Central memory CD8-positive, alpha-beta T cell (primary cell): ENCODE data around the gene EREG.

Experiments
- ATAC-seq: fragments of 150-1000 bp; cut with Tn5 transposase; replicated peaks from 2 replicates; pipeline ENCODE4 v1.10.0; 2022; ENCODE audit warnings: mild to moderate bottlenecking, moderate FRiP score, moderate number of reproducible peaks; ENCODE audit not compliant: poor library complexity, severe bottlenecking; ENCODE audit errors: extremely low read depth
- DNase-seq, 2 donors: peaks; one replicate each; pipeline ENCODE4 v3.0.0; 2021; ENCODE audit warnings: low spot score in 2 of 2
- H3K27ac Mint-ChIP-seq: one replicate; pipeline ENCODE4 v1.8.0; 2022; ENCODE audit warnings: low read depth, mild to moderate bottlenecking, moderate library complexity, mixed read lengths
- H3K27me3 Mint-ChIP-seq: one replicate; pipeline ENCODE4 v1.8.0; 2022; ENCODE audit warnings: mixed read lengths
- H3K36me3 Mint-ChIP-seq: one replicate; pipeline ENCODE4 v1.8.0; 2022; ENCODE audit warnings: mild to moderate bottlenecking, moderate library complexity, mixed read lengths; ENCODE audit not compliant: insufficient read depth
- H3K4me1 Mint-ChIP-seq: one replicate; pipeline ENCODE4 v1.8.0; 2022; ENCODE audit warnings: mixed read lengths
- H3K4me3 Mint-ChIP-seq: one replicate; pipeline ENCODE4 v1.8.0; 2022; ENCODE audit warnings: mild to moderate bottlenecking, moderate library complexity, mixed read lengths
- H3K9me3 Mint-ChIP-seq: one replicate; pipeline ENCODE4 v1.8.0; 2022; ENCODE audit warnings: mixed read lengths

Gene EREG

DNA sequence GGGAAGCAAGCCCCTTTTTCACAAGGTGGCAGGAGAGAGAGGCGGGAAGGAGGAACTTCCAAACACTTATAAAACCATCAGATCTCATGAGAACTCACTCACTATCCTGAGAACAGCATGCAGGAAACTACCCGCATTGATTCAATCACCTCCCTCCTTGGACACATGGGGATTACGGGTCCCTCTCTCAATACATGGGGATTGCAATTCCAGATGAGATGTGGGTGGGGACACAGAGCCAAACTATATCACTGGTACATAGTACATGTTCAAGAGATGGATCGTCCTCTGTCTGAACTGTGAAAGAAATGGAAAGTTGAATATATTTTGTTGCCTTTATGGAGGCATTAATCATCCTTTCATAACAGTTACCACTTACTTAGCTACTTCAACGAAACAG is 12.8 kb downstream of the EREG start:
- ATAC-seq, result no peak
- no peaks in the 10 kb centered on the region for H3K4me1 Mint-ChIP-seq
- H3K27ac Mint-ChIP-seq, result no peak overlapping the region
- H3K27me3 Mint-ChIP-seq, result peaks cover 26% of the 10 kb centered on the region
- no peaks in the 10 kb centered on the region for H3K36me3 Mint-ChIP-seq
- H3K4me3 Mint-ChIP-seq, result no peak overlapping the region
- no peaks in the 10 kb centered on the region for H3K9me3 Mint-ChIP-seq
- DNase-seq, result no peak

- no peaks in the 10 kb centered on the region for H3K9me3 Mint-ChIP-seq
- DNase-seq (no peak), ATAC-seq (no peak)
- no peaks in the 10 kb centered on the region for H3K4me1 Mint-ChIP-seq
- no peak overlapping the region for H3K27ac Mint-ChIP-seq
- no peak overlapping the region for H3K4me3 Mint-ChIP-seq
- no peaks in the 10 kb centered on the region for H3K36me3 Mint-ChIP-seq
- peaks cover 28% of the 10 kb centered on the region for H3K27me3 Mint-ChIP-seq
These were observed 13.6 kb downstream of the EREG start for GRCh38 chr4:74378573-74378972.

DNA sequence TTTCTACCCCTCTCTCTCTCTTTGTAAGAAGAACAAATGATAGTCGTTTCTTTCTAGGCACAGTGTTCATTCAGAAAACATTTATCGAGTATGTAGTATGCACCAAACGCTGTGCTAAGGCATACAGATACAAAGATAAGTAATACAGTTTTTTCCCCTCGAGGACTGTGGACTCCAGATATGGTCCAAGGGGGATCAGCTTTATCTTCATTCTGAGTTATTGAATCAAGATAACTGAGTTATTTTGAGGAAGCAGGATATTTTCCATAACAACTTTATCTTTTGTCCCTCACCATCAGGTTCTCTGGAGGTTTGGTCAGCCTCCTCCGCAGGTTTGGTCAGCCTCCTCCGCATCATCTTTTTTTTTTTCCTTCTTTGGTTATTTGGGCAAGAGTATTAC is 15.0 kb downstream of the EREG start:
- no peak for ATAC-seq
- H3K4me1 Mint-ChIP-seq, result no peaks in the 10 kb centered on the region
- DNase-seq, result no peak

DNA sequence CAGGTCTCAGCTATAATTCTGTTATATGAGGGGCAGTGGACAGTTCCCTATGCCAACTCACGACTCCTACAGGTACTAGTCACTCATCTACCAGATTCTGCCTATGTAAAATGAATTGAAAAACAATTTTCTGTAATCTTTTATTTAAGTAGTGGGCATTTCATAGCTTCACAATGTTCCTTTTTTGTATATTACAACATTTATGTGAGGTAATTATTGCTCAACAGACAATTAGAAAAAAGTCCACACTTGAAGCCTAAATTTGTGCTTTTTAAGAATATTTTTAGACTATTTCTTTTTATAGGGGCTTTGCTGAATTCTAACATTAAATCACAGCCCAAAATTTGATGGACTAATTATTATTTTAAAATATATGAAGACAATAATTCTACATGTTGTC is 20.4 kb downstream of the EREG start:
- ATAC-seq (no peak), DNase-seq (no peak)
- Mint-ChIP-seq H3K4me3 (no peak overlapping the region), H3K27ac (no peak overlapping the region), H3K27me3 (peaks cover 33% of the 10 kb centered on the region), H3K4me1 (no peaks in the 10 kb centered on the region), H3K9me3 (no peaks in the 10 kb centered on the region), H3K36me3 (no peaks in the 10 kb centered on the region)

More for the DNA sequence above, 15.0 kb downstream of the EREG start:
- Mint-ChIP-seq H3K27ac (no peak overlapping the region), H3K9me3 (no peaks in the 10 kb centered on the region), H3K27me3 (peaks cover 28% of the 10 kb centered on the region), H3K4me3 (no peak overlapping the region), H3K36me3 (no peaks in the 10 kb centered on the region)

- H3K27me3 Mint-ChIP-seq, result peaks cover 35% of the 10 kb centered on the region
- H3K36me3 Mint-ChIP-seq, result no peaks in the 10 kb centered on the region
- no peak for ATAC-seq
- no peak for DNase-seq
- no peak overlapping the region for H3K4me3 Mint-ChIP-seq
- no peaks in the 10 kb centered on the region for H3K9me3 Mint-ChIP-seq
- H3K4me1 Mint-ChIP-seq, result no peaks in the 10 kb centered on the region
- H3K27ac Mint-ChIP-seq, result no peak overlapping the region
These were observed 21.2 kb downstream of the EREG start for GRCh38 chr4:74386159-74386558.

DNA sequence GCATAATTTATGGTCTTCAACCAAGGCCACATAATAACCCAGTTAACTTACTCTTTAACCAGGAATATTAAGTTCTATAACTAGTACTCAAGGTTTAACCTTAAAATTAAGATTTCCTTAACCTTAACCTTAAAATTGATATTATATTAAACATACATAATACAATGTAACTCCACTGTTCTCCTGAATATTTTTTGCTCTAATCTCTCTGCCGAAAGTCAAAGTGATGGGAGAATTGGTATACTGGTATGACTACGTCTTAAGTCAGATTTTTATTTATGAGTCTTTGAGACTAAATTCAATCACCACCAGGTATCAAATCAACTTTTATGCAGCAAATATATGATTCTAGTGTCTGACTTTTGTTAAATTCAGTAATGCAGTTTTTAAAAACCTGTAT is 22.8 kb downstream of the EREG start:
- Mint-ChIP-seq H3K36me3 (no peaks in the 10 kb centered on the region), H3K27me3 (peaks cover 27% of the 10 kb centered on the region), H3K9me3 (no peaks in the 10 kb centered on the region), H3K27ac (no peak overlapping the region), H3K4me1 (no peaks in the 10 kb centered on the region), H3K4me3 (no peak overlapping the region)
- ATAC-seq, result no peak
- DNase-seq, result no peak

DNA sequence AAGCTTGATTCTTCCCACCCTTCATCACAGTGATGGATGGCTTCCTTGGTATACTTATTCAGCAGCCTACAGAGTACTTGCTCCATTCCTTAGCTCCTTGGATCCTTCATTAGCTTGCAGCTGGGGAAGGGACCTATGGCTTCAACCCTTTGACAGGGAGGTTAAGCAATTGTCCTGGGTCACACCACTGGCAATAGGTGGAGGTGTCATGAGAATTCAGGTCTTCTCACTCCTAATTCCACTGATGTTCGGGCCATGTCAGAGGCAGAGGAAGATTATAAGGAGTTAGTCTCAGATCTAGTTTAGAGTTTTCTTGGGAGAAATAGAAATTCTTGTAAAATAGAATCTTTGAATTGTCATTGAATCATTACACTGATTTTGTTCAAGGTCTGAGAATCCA is 24.5 kb downstream of the EREG start:
- ATAC-seq (no peak), DNase-seq (no peak)
- Mint-ChIP-seq H3K27me3 (peaks cover 25% of the 10 kb centered on the region), H3K4me3 (no peak overlapping the region), H3K27ac (no peak overlapping the region), H3K36me3 (no peaks in the 10 kb centered on the region), H3K9me3 (no peaks in the 10 kb centered on the region), H3K4me1 (no peaks in the 10 kb centered on the region)

- ATAC-seq (no peak), DNase-seq (no peak)
- no peaks in the 10 kb centered on the region for H3K4me1 Mint-ChIP-seq
- no peaks in the 10 kb centered on the region for H3K9me3 Mint-ChIP-seq
- H3K27me3 Mint-ChIP-seq, result peaks cover 25% of the 10 kb centered on the region
- H3K36me3 Mint-ChIP-seq, result no peaks in the 10 kb centered on the region
- no peak overlapping the region for H3K4me3 Mint-ChIP-seq
- H3K27ac Mint-ChIP-seq, result no peak overlapping the region
These were observed 25.7 kb downstream of the EREG start for GRCh38 chr4:74390677-74391076.

GRCh38 chr4:74391346-74391745 is 26.4 kb downstream of the EREG start:
- ATAC-seq (no peak), DNase-seq (no peak)
- Mint-ChIP-seq H3K9me3 (no peaks in the 10 kb centered on the region), H3K4me1 (no peaks in the 10 kb centered on the region), H3K36me3 (no peaks in the 10 kb centered on the region), H3K27ac (no peak overlapping the region), H3K27me3 (peaks cover 25% of the 10 kb centered on the region), H3K4me3 (no peak overlapping the region)

DNA sequence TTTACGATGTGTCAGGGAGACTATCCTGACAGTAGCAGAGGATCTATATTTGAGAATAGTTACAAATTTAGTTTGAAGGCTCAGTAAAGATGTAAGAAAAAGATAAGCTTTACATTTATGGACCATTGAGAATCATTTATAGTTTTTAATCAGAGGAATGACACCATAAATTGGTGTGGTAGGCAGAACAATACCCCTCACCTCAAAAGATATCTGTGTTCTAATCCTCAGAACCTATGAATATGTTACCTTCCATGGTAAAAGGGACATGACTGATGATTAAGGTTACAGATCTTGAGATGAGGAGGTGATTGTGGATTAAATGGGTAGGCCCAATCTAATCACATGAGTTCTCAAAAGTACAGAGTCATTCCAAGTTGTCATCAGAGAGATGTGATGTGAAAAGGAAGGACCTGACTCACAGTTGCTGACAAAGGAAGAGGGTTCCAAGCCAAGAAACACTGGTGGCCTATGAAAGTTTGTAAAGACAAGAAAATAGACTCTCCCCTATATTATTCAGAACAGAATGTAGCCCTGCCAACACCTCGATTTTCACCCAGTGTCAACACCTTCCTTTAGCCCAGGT is 27.0 kb downstream of the EREG start:
- ATAC-seq, result no peak
- Mint-ChIP-seq H3K9me3 (no peaks in the 10 kb centered on the region), H3K36me3 (no peaks in the 10 kb centered on the region), H3K4me1 (no peaks in the 10 kb centered on the region), H3K4me3 (no peak overlapping the region), H3K27me3 (peaks cover 25% of the 10 kb centered on the region), H3K27ac (no peak overlapping the region)
- no peak for DNase-seq

- peaks cover 7% of the 10 kb centered on the region for H3K36me3 Mint-ChIP-seq
- DNase-seq (no peak), ATAC-seq (no peak)
- no peak overlapping the region for H3K27ac Mint-ChIP-seq
- H3K4me3 Mint-ChIP-seq, result no peak overlapping the region
- peaks cover 9% of the 10 kb centered on the region for H3K27me3 Mint-ChIP-seq
- peaks cover 5% of the 10 kb centered on the region for H3K4me1 Mint-ChIP-seq
- no peaks in the 10 kb centered on the region for H3K9me3 Mint-ChIP-seq
These were observed 29.7 kb downstream of the EREG start for GRCh38 chr4:74394476-74395136.

- H3K9me3 Mint-ChIP-seq, result no peaks in the 10 kb centered on the region
- H3K4me1 Mint-ChIP-seq, result peaks cover 5% of the 10 kb centered on the region
- H3K4me3 Mint-ChIP-seq, result no peak overlapping the region
- peaks cover 7% of the 10 kb centered on the region for H3K36me3 Mint-ChIP-seq
- no peak for ATAC-seq
- no peaks in the 10 kb centered on the region for H3K27me3 Mint-ChIP-seq
- H3K27ac Mint-ChIP-seq, result no peak overlapping the region
- no peak for DNase-seq
These were observed 30.7 kb downstream of the EREG start for GRCh38 chr4:74395633-74396032.

DNA sequence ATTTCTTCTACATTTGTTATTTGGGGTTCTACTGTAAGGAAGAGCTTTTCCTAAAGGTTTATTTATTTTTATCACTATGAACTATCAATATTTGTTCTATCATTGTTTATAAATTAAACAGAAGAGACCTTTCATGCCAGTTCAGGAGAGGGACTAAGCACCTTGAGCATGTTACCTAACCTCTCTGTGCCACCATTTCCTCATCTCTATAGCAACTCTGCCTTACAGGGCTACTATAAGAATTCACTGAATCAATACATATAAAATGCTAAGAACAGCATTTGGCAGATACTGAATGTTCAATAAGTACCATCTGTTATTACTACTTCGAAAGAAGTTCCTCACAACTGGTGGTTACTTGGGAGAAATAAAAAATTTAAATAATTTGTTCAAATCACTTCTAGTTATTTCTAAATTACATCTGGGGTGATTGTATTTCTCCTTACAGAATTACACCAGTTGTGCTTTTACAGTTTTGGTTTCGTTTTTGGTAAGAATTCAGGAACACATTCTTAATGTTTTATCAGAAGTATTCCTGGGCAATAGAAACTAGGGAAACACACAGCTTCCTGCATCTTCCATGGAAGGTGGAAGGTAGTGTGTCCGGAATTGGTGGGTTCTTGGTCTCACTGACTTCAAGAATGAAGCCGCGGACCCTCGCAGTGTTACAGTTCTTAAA is 32.9 kb downstream of the EREG start:
- Mint-ChIP-seq H3K9me3 (no peaks in the 10 kb centered on the region), H3K4me1 (peaks cover 5% of the 10 kb centered on the region)

More for the DNA sequence above, 32.9 kb downstream of the EREG start:
- ATAC-seq (peak; percentile 70), DNase-seq (no peak)
- Mint-ChIP-seq H3K27ac (peak overlapping the region; percentile 99), H3K27me3 (no peaks in the 10 kb centered on the region), H3K36me3 (peaks cover 7% of the 10 kb centered on the region), H3K4me3 (peak overlapping the region; percentile 100)
